Measurements from ENCODE around the gene PABPN1L.

- TF ChIP-seq CTCF (IDR thresholded peaks at IDR 0.05) (no peak), POLR2AphosphoS5 (IDR thresholded peaks at IDR 0.05) (no peak), POLR2A (IDR thresholded peaks at IDR 0.05) (no peak), EP300 (IDR thresholded peaks at IDR 0.05) (no peak)
Observed at GRCh38 chr16:88913870-88914269, 47.4 kb upstream of the PABPN1L start.

Measured in sigmoid colon (tissue), 4 donors.